HepG2 (cell line): ENCODE results near the gene GRM1. TPM values are rescaled to one million over a fixed set of nuclear protein-coding genes. Genes with fewer than 3 reads are reported as not detected.

ENCODE experiments used
- ATAC-seq: fragments of 200-7000 bp; cut with Tn5 transposase; 3 replicates; pipeline ENCODE4 v1.9.1; 2020; ENCODE audit warnings: mild to moderate bottlenecking, moderate library complexity
- BruUV-seq: library from RNA; stranded (reverse); fragments of 400-500 nt; replicated peaks from 2 replicates; lab custom pipeline; 2021; lab: Mats Ljungman, UMichigan
- CTCF ChIA-PET: fragments of 300-600 bp; formaldehyde crosslinking; extraction: SDS; loops from one replicate; lab custom pipeline; 2021; ENCODE audit warnings: low total read pairs, inconsistent platforms, low intra/inter-chr PET ratio; lab: Yijun Ruan, JAX
- POLR2A ChIA-PET: fragments of 350-600 bp; sonication (Branson Sonifier 250); formaldehyde crosslinking; loops from one replicate; lab custom pipeline; 2020; ENCODE audit warnings: antibody characterized with exemption, inconsistent platforms; lab: Yijun Ruan, JAX
- DNase-seq: peaks from one replicate; pipeline ENCODE4 v3.0.0-alpha.2; 2015; ENCODE audit warnings: low spot score
- FAIRE-seq: peaks from 3 replicates; lab custom pipeline; 2011; peaks lifted over from hg19 to GRCh38; lab: Jason Lieb, UNC
- H2AFZ ChIP-seq: one replicate; pipeline ENCODE4 v1.6.1; 2011; ENCODE audit warnings: low read length, inconsistent platforms
- H3K27ac ChIP-seq: fragments of 300-600 bp; 3 replicates; pipeline ENCODE4 v1.8.0; 2011; ENCODE audit warnings: mixed run types, mild to moderate bottlenecking, mixed read lengths, low read length, inconsistent platforms; ENCODE audit not compliant: insufficient read depth; ENCODE audit errors: extremely low read length
- H3K27me3 ChIP-seq, 2 experiments: fragments of 200-600 bp in 1 of 2; 2 replicates in 1 of 2; 3 replicates in 1 of 2; pipeline versions ENCODE4 v1.6.0 to v1.8.0; 2011; ENCODE audit warnings: low read length in 2 of 2, mild to moderate bottlenecking in 2 of 2, moderate library complexity in 2 of 2, inconsistent platforms in 1 of 2; ENCODE audit not compliant: insufficient read depth in 2 of 2, control insufficient read depth in 1 of 2
- H3K36me3 ChIP-seq, 2 experiments: fragments of 200-600 bp in 1 of 2; replicated peaks in 1 of 2; 2 replicates in 1 of 2; 3 replicates in 1 of 2; pipeline versions ENCODE4 v1.5.1 to v1.8.0; 2011; ENCODE audit warnings: low read length in 2 of 2, inconsistent platforms in 1 of 2; ENCODE audit not compliant: insufficient read depth in 2 of 2, control insufficient read depth in 1 of 2
- H3K4me1 ChIP-seq: 2 replicates; pipeline ENCODE4 v1.5.1; 2012; ENCODE audit warnings: low read length, inconsistent platforms; ENCODE audit not compliant: insufficient read depth
- H3K4me2 ChIP-seq: 2 replicates; pipeline ENCODE4 v1.6.0; 2011; ENCODE audit warnings: low read depth, low read length, inconsistent platforms
- H3K4me3 ChIP-seq, 3 experiments: fragments of 200-600 bp in 1 of 3; sonication (generic), shearing (Covaris generic) in 1 of 3; replicated peaks in 1 of 3; 2 replicates each; pipeline ENCODE4 v1.5.1; 2011 to 2016; ENCODE audit warnings: low read length in 3 of 3, inconsistent platforms in 2 of 3, low read depth in 2 of 3, mild to moderate bottlenecking in 2 of 3, control low read depth in 1 of 3, mixed read lengths in 1 of 3; ENCODE audit not compliant: insufficient read depth in 1 of 3
- H3K79me2 ChIP-seq: one replicate; pipeline ENCODE4 v1.6.1; 2011; ENCODE audit warnings: low read length, inconsistent platforms; ENCODE audit not compliant: insufficient read depth
- H3K9ac ChIP-seq: 2 replicates; pipeline ENCODE4 v1.6.0; 2011; ENCODE audit warnings: mild to moderate bottlenecking, low read depth, low read length, inconsistent platforms; ENCODE audit not compliant: insufficient read depth
- H3K9me3 ChIP-seq: 2 replicates; pipeline ENCODE4 v1.5.1; 2012; ENCODE audit warnings: mild to moderate bottlenecking, low read length
- H4K20me1 ChIP-seq: 2 replicates; pipeline ENCODE4 v1.6.0; 2011; ENCODE audit warnings: inconsistent platforms, mild to moderate bottlenecking, low read length, moderate library complexity; ENCODE audit not compliant: insufficient read depth
- ELF1 ChIP-seq: sonication (generic); formaldehyde crosslinking; IDR thresholded peaks from 2 replicates; pipeline ENCODE4 v1.4.0; 2020; ENCODE audit warnings: missing genetic modification reagents
- HNRNPH1 ChIP-seq: fragments of 200-400 bp; formaldehyde crosslinking; optimal IDR thresholded peaks from 2 replicates; pipeline ENCODE3; 2017; ENCODE audit warnings: mild to moderate bottlenecking, low read depth, low read length
- HOXA7 ChIP-seq: sonication (generic); formaldehyde crosslinking; IDR thresholded peaks from 2 replicates; pipeline ENCODE4 v1.8.1; 2022; ENCODE audit warnings: mild to moderate bottlenecking, missing genetic modification reagents, moderate library complexity
- KDM3A ChIP-seq: IDR thresholded peaks from 2 replicates; pipeline ENCODE4 v1.6.1; 2018; ENCODE audit warnings: low read depth, missing compliant biosample characterization
- NAIF1 ChIP-seq: sonication (generic); formaldehyde crosslinking; IDR thresholded peaks from 2 replicates; pipeline ENCODE4 v1.5.0; 2020; ENCODE audit warnings: mild to moderate bottlenecking, missing genetic modification reagents, borderline replicate concordance
- NFE2L1 ChIP-seq: sonication (generic); formaldehyde crosslinking; IDR thresholded peaks from 2 replicates; pipeline ENCODE4 v1.4.0; 2020; ENCODE audit warnings: missing genetic modification reagents, mild to moderate bottlenecking, borderline replicate concordance
- NFIC ChIP-seq: IDR thresholded peaks from 2 replicates; pipeline ENCODE4 v1.6.1; 2012; ENCODE audit warnings: mild to moderate bottlenecking, low read length, inconsistent platforms
- PAWR ChIP-seq: sonication (generic); formaldehyde crosslinking; IDR thresholded peaks from 2 replicates; pipeline ENCODE4 v1.4.0; 2020; ENCODE audit warnings: missing genetic modification reagents, mild to moderate bottlenecking, borderline replicate concordance
- PAXIP1 ChIP-seq: sonication (generic); formaldehyde crosslinking; conservative IDR thresholded peaks from 2 replicates; pipeline ENCODE4 v1.4.0; 2020; ENCODE audit warnings: mild to moderate bottlenecking, missing genetic modification reagents, moderate library complexity
- PITX1 ChIP-seq: sonication (generic); formaldehyde crosslinking; IDR thresholded peaks from 2 replicates; pipeline ENCODE4 v1.5.1; 2020; ENCODE audit warnings: mild to moderate bottlenecking, missing genetic modification reagents
- SKIL ChIP-seq: sonication (generic); formaldehyde crosslinking; IDR thresholded peaks from 2 replicates; pipeline ENCODE4 v1.8.0; 2022; ENCODE audit warnings: missing genetic modification reagents, mild to moderate bottlenecking, moderate library complexity, borderline replicate concordance
- TEAD2 ChIP-seq: sonication (generic); formaldehyde crosslinking; IDR thresholded peaks from 2 replicates; pipeline ENCODE4 v1.9.0; 2021; ENCODE audit warnings: missing genetic modification reagents
- ZBTB20 ChIP-seq: sonication (generic); formaldehyde crosslinking; IDR thresholded peaks from 2 replicates; pipeline ENCODE4 v1.8.1; 2023; ENCODE audit warnings: missing genetic modification reagents, low read depth, mild to moderate bottlenecking, borderline replicate concordance
- ZNF230 ChIP-seq: sonication (generic); formaldehyde crosslinking; IDR thresholded peaks from 2 replicates; pipeline ENCODE4 v1.4.0; 2020; ENCODE audit warnings: mild to moderate bottlenecking, missing genetic modification reagents
- ZNF256 ChIP-seq: sonication (generic); formaldehyde crosslinking; conservative IDR thresholded peaks from 2 replicates; pipeline ENCODE4 v1.4.0; 2020; ENCODE audit warnings: missing genetic modification reagents
- ZNF574 ChIP-seq: sonication (generic); formaldehyde crosslinking; IDR thresholded peaks from 2 replicates; pipeline ENCODE4 v1.4.0; 2020; ENCODE audit warnings: missing genetic modification reagents
- ZNF629 ChIP-seq: sonication (generic); formaldehyde crosslinking; conservative IDR thresholded peaks from 2 replicates; pipeline ENCODE4 v1.5.0; 2020; ENCODE audit warnings: missing genetic modification reagents
- WGBS: methylation state at CpG from one replicate; pipeline ENCODE4 v1.1.6; 2017; ENCODE audit warnings: low lambda C conversion rate; 5-methylcytosine and 5-hydroxymethylcytosine counted together
- in situ Hi-C: cut with HindIII; loops from 2 replicates; pipeline ENCODE4 v1.10.0; 2017; ENCODE audit warnings: low pct_unique_long_range_greater_than_20kb; ENCODE audit not compliant: extremely low pct_ligation_motif_present
- intact Hi-C: fragments of 100-400 bp; cut with micrococcal nuclease; formaldehyde crosslinking; loops from one replicate; pipeline ENCODE4 v1.10.0; 2022; ENCODE audit not compliant: unreplicated experiment
- polyA plus RNA-seq, 8 experiments: library from polyadenylated mRNA; depleted of rRNA in 3 of 8; stranded (reverse) in 7 of 8; unstranded in 1 of 8; fragments of >200 nt; fragmentation: Illumina TruSeq in 4 of 8; extraction: Trizol in 4 of 8; gene quantifications; 2 replicates each; pipeline versions ENCODE4 v1.2.1 to v1.2.3, GENCODE V29; 2011 to 2016; ENCODE audit warnings: low read depth in 4 of 8, missing spikeins in 1 of 8, mixed read lengths in 1 of 8; ENCODE audit not compliant: insufficient read depth in 1 of 8
- total RNA-seq, 5 experiments: library from RNA; depleted of rRNA; stranded (reverse); fragments of >200 nt; fragmentation: Illumina TruSeq; extraction: Trizol; gene quantifications; 2 replicates each; pipeline ENCODE4 v1.2.3, GENCODE V29; 2016; ENCODE audit warnings: low read depth in 1 of 5

Gene GRM1
- total and polyA plus RNA-seq, 2 of the 13 experiments (the other 11 are each of a cell fraction or from before 2014, with no cell fraction given): 0.09 TPM; not detected in 1

- TF ChIP-seq TEAD2 (CRISPR knock-in tag): no peak
- TF ChIP-seq PAXIP1: no peak
- TF ChIP-seq ZBTB20 (CRISPR knock-in tag): no peak
- no peak for TF ChIP-seq KDM3A (CRISPR knock-in tag)
- no peak for TF ChIP-seq ZNF574 (CRISPR knock-in tag)
Observed at GRCh38 chr6:146056506-146056905, 27.6 kb downstream of the GRM1 start (continued).

GRCh38 chr6:146065690-146066089 lies 36.8 kb downstream of the GRM1 start:
- in situ Hi-C loops: no loop called here
- Histone ChIP-seq H4K20me1 (no peaks in the 10 kb centered on the region), H3K27ac (no peak overlapping the region), H3K36me3 (no peaks in the 10 kb centered on the region), H3K27me3 (no peaks in the 10 kb centered on the region), H3K4me2 (no peak overlapping the region), H3K9me3 (no peaks in the 10 kb centered on the region), H2AFZ (no peak overlapping the region), H3K4me3 (no peak overlapping the region), H3K4me1 (no peaks in the 10 kb centered on the region), H3K9ac (no peak overlapping the region), H3K79me2 (no peaks in the 10 kb centered on the region)
- intact Hi-C loops: no loop called here
- ATAC-seq (no peak), DNase-seq (no peak), FAIRE-seq (no peak)
- no TSS peak for BruUV-seq
- ChIA-PET POLR2A (no interaction called here), CTCF (no interaction called here)
- 18% methylated on average over 2 of the region's 2 CpGs for WGBS
- TF ChIP-seq SKIL (CRISPR knock-in tag) (no peak), NFIC (no peak), NAIF1 (CRISPR knock-in tag) (no peak), NFE2L1 (no peak), PITX1 (no peak), PAWR (CRISPR knock-in tag) (no peak), HOXA7 (CRISPR knock-in tag) (no peak), TEAD2 (CRISPR knock-in tag) (no peak), ELF1 (CRISPR knock-in tag) (no peak), HNRNPH1 (no peak), ZNF629 (CRISPR knock-in tag) (no peak), ZNF230 (CRISPR knock-in tag) (no peak), ZNF256 (CRISPR knock-in tag) (no peak)
